ENCODE data around the gene ALDH16A1.

GRCh38 chr19:49430172-49430677 lies 22.8 kb upstream of the ALDH16A1 start:
- TF ChIP-seq CTCF (IDR thresholded peaks at IDR 0.05) (no peak), POLR2A (IDR thresholded peaks at IDR 0.05) (no peak)

All from heart left ventricle (tissue), 13 donors.